B cell (primary cell): ENCODE data around the gene IRX5. TPM values are rescaled to one million over a fixed set of nuclear protein-coding genes. Genes with fewer than 3 reads are reported as not detected.

Source experiments
- ATAC-seq: fragments of 200-7000 bp; cut with Tn5 transposase; one replicate; pipeline ENCODE4 v1.10.0; 2021; ENCODE audit warnings: low read depth, mild to moderate bottlenecking, moderate number of reproducible peaks, moderate library complexity
- CTCF ChIA-PET: fragments of 350-600 bp; sonication (Branson Sonifier 250); formaldehyde crosslinking; loops from one replicate; lab custom pipeline; 2021; ENCODE audit warnings: antibody characterized with exemption, inconsistent platforms; lab: Charles Lee
- POLR2A ChIA-PET: fragments of 350-600 bp; sonication (Branson Sonifier 250); formaldehyde crosslinking; loops from one replicate; lab custom pipeline; 2021; ENCODE audit warnings: antibody characterized with exemption; lab: Charles Lee
- DNase-seq: peaks from one replicate; pipeline ENCODE4 v3.0.0; 2013
- H2AFZ ChIP-seq: 2 replicates; pipeline ENCODE4 v1.6.1; 2012; ENCODE audit warnings: mild to moderate bottlenecking, low read depth, low read length; ENCODE audit not compliant: insufficient read depth, poor library complexity, severe bottlenecking
- H3K27ac ChIP-seq, 2 donors: 1 replicate in 1 of 2; 2 replicates in 1 of 2; pipeline ENCODE4 v1.5.1; 2012 to 2013; ENCODE audit warnings: low read length in 2 of 2, mild to moderate bottlenecking in 2 of 2, moderate library complexity in 1 of 2
- H3K27me3 ChIP-seq, 4 experiments: fragments of 200-600 bp in 1 of 4; sonication (generic) in 1 of 4; replicated peaks in 1 of 4; 1 replicate in 2 of 4; 2 replicates in 2 of 4; pipeline versions ENCODE4 v1.6.1 to v1.7.0; 2013 to 2016; ENCODE audit warnings: low read length in 3 of 4, mild to moderate bottlenecking in 2 of 4, mixed read lengths in 1 of 4, moderate library complexity in 1 of 4; ENCODE audit not compliant: insufficient read depth in 4 of 4, control insufficient read depth in 3 of 4; ENCODE audit errors: control extremely low read depth in 1 of 4
- H3K36me3 ChIP-seq, 2 experiments: replicated peaks in 1 of 2; 1 replicate in 1 of 2; 2 replicates in 1 of 2; pipeline versions ENCODE4 v1.6.1 to v1.7.1; 2013; ENCODE audit warnings: low read length in 1 of 2; ENCODE audit not compliant: insufficient read depth in 2 of 2, control insufficient read depth in 1 of 2; ENCODE audit errors: control extremely low read depth in 1 of 2, extremely low read depth in 1 of 2
- H3K4me1 ChIP-seq, 2 donors: fragments of 200-600 bp in 1 of 2; sonication (generic) in 1 of 2; 1 replicate in 1 of 2; 2 replicates in 1 of 2; pipeline versions ENCODE4 v1.5.1 to v1.6.1; 2013 to 2017; ENCODE audit warnings: low read length in 2 of 2; ENCODE audit not compliant: control insufficient read depth in 2 of 2, insufficient read depth in 2 of 2
- H3K4me2 ChIP-seq: replicated peaks from 2 replicates; pipeline ENCODE3; 2012; ENCODE audit warnings: mild to moderate bottlenecking, low read depth, low read length; ENCODE audit not compliant: poor library complexity, severe bottlenecking
- H3K4me3 ChIP-seq, 5 experiments: fragments of 200-600 bp in 1 of 5; sonication (generic) in 1 of 5; 1 replicate in 3 of 5; 2 replicates in 2 of 5; pipeline versions ENCODE4 v1.5.1 to v1.7.0; 2011 to 2016; ENCODE audit warnings: low read length in 4 of 5, mild to moderate bottlenecking in 4 of 5, low read depth in 2 of 5, control low read depth in 1 of 5, moderate library complexity in 1 of 5; ENCODE audit not compliant: insufficient read depth in 1 of 5; ENCODE audit errors: control extremely low read depth in 1 of 5, extremely low read depth in 1 of 5
- H3K79me2 ChIP-seq: fragments of 200-600 bp; sonication (generic); one replicate; pipeline ENCODE4 v1.6.0; 2016; ENCODE audit warnings: low read length; ENCODE audit not compliant: control insufficient read depth, insufficient read depth
- H3K9ac ChIP-seq: fragments of 200-600 bp; sonication (generic); 2 replicates; pipeline ENCODE4 v1.6.1; 2017; ENCODE audit warnings: mild to moderate bottlenecking, low read length, moderate library complexity
- H3K9me3 ChIP-seq, 3 donors: one replicate each; pipeline versions ENCODE4 v1.6.1 to v1.7.1; 2013; ENCODE audit warnings: low read length in 2 of 3; ENCODE audit not compliant: control insufficient read depth in 2 of 3, insufficient read depth in 1 of 3; ENCODE audit errors: control extremely low read depth in 1 of 3
- H4K20me1 ChIP-seq: 2 replicates; pipeline ENCODE4 v1.6.0; 2012; ENCODE audit warnings: mild to moderate bottlenecking, low read length; ENCODE audit not compliant: insufficient read depth, control insufficient read depth, poor library complexity, severe bottlenecking
- H3K27ac Mint-ChIP-seq: one replicate; pipeline ENCODE4 v1.8.0; 2021; ENCODE audit warnings: mixed read lengths
- H3K27me3 Mint-ChIP-seq: one replicate; pipeline ENCODE4 v1.8.0; 2021; ENCODE audit warnings: mixed read lengths
- H3K4me1 Mint-ChIP-seq: one replicate; pipeline ENCODE4 v1.8.0; 2021; ENCODE audit warnings: mixed read lengths
- H3K4me3 Mint-ChIP-seq: one replicate; pipeline ENCODE4 v1.8.0; 2021; ENCODE audit warnings: mixed read lengths
- H3K9me3 Mint-ChIP-seq: one replicate; pipeline ENCODE4 v1.8.0; 2022; ENCODE audit warnings: mixed read lengths; ENCODE audit not compliant: insufficient read depth
- CTCF ChIP-seq: fragments of 200-600 bp; IDR thresholded peaks from one replicate; pipeline ENCODE4 v1.8.0; 2022; ENCODE audit warnings: antibody characterized with exemption, mild to moderate bottlenecking
- EZH2 ChIP-seq: IDR thresholded peaks from 2 replicates; pipeline ENCODE4 v1.6.1; 2012; ENCODE audit warnings: borderline replicate concordance, low read depth, mild to moderate bottlenecking, moderate library complexity, low read length; ENCODE audit not compliant: insufficient read depth, poor library complexity, severe bottlenecking
- WGBS: methylation state at CpG from one replicate; pipeline ENCODE4 v1.1.5; 2013; ENCODE audit warnings: missing lambda C conversion rate; ENCODE audit not compliant: insufficient coverage; 5-methylcytosine and 5-hydroxymethylcytosine counted together
- intact Hi-C: fragments of 100-400 bp; cut with micrococcal nuclease; formaldehyde crosslinking; loops from one replicate; pipeline ENCODE4 v1.10.0; 2022
- polyA plus RNA-seq: library from polyadenylated mRNA; depleted of rRNA; stranded (reverse); fragments of >200 nt; gene quantifications from 2 replicates; pipeline ENCODE4 v1.2.3, GENCODE V29; 2012
- total RNA-seq, 2 donors: library from RNA; stranded (reverse); fragments of 120-200 nt in 1 of 2; gene quantifications; 1 replicate in 1 of 2; 2 replicates in 1 of 2; pipeline versions ENCODE4 v1.2.3 to v1.2.4, GENCODE V29; 2013 to 2022

Gene IRX5
- total and polyA plus RNA-seq, 2 donors (not counting 1 experiment from before 2014, with no cell fraction given) = not detected

- H4K20me1 ChIP-seq = no peaks in the 10 kb centered on the region
- H3K4me3 Mint-ChIP-seq = no peak overlapping the region
- no peak overlapping the region for H3K27ac ChIP-seq
- H3K79me2 ChIP-seq = no peaks in the 10 kb centered on the region
- H3K9me3 Mint-ChIP-seq = no peaks in the 10 kb centered on the region
- H3K4me1 Mint-ChIP-seq = no peaks in the 10 kb centered on the region
- no peak for DNase-seq
- H3K4me3 ChIP-seq = no peak overlapping the region
- H3K27ac Mint-ChIP-seq = no peak overlapping the region
- H3K4me1 ChIP-seq = no peaks in the 10 kb centered on the region
- H3K4me2 ChIP-seq = no peak overlapping the region
- TF ChIP-seq EZH2 (no peak), CTCF (no peak)
- POLR2A ChIA-PET = no interaction called here
- intact Hi-C loops = no loop called here
- no peaks in the 10 kb centered on the region for H3K36me3 ChIP-seq
- H3K27me3 ChIP-seq = no peaks in the 10 kb centered on the region
- WGBS = 90% methylated on average over 1 of the region's 2 CpGs
- CTCF ChIA-PET = no interaction called here
- ATAC-seq = no peak
- H3K9me3 ChIP-seq = no peaks in the 10 kb centered on the region
- H3K27me3 Mint-ChIP-seq = peaks cover 18% of the 10 kb centered on the region
- H3K9ac ChIP-seq = no peak overlapping the region
- H2AFZ ChIP-seq = no peak overlapping the region
These were observed 31.4 kb downstream of the IRX5 start for GRCh38 chr16:54962045-54962444.

GRCh38 chr16:54964239-54964638 lies 33.6 kb downstream of the IRX5 start:
- H3K9me3 ChIP-seq = no peaks in the 10 kb centered on the region
- H3K27me3 ChIP-seq = no peaks in the 10 kb centered on the region
- H4K20me1 ChIP-seq = no peaks in the 10 kb centered on the region
- no peak for DNase-seq
- H3K4me2 ChIP-seq = no peak overlapping the region
- intact Hi-C loops = no loop called here
- no peaks in the 10 kb centered on the region for H3K4me1 ChIP-seq
- no peak for ATAC-seq
- no peaks in the 10 kb centered on the region for H3K4me1 Mint-ChIP-seq
- H3K27ac Mint-ChIP-seq = no peak overlapping the region
- 94% methylated on average over 5 of the region's 5 CpGs for WGBS
- H3K9ac ChIP-seq = no peak overlapping the region
- no peak overlapping the region for H3K4me3 Mint-ChIP-seq
- no peak overlapping the region for H3K27ac ChIP-seq
- no peaks in the 10 kb centered on the region for H3K36me3 ChIP-seq
- CTCF ChIA-PET = no interaction called here
- H3K4me3 ChIP-seq = no peak overlapping the region
- H2AFZ ChIP-seq = no peak overlapping the region
- POLR2A ChIA-PET = no interaction called here
- H3K27me3 Mint-ChIP-seq = peaks cover 7% of the 10 kb centered on the region
- no peak for TF ChIP-seq CTCF
- TF ChIP-seq EZH2 = no peak
- no peaks in the 10 kb centered on the region for H3K79me2 ChIP-seq
- no peaks in the 10 kb centered on the region for H3K9me3 Mint-ChIP-seq
